H1 (cell line): ENCODE results near the gene STIM2.

Experiments used
- CBX8 ChIP-seq: fragments of 300-800, 300-1000 bp; sonication (generic); IDR thresholded peaks from 2 replicates; pipeline ENCODE4 v1.7.1; 2016; ENCODE audit warnings: low read depth, low read length, borderline replicate concordance
- CEBPB ChIP-seq: IDR thresholded peaks from 2 replicates; pipeline ENCODE4 v1.6.1; 2012; ENCODE audit warnings: low read depth, low read length
- HDAC6 ChIP-seq: IDR thresholded peaks from one replicate; pipeline ENCODE4 v1.7.1; 2012; ENCODE audit warnings: low read depth, mild to moderate bottlenecking, inconsistent platforms, low read length, moderate library complexity
- POLR2A ChIP-seq, 2 experiments: IDR thresholded peaks; 1 replicate in 1 of 2; 2 replicates in 1 of 2; pipeline ENCODE4 v1.6.1; 2011; ENCODE audit warnings: low read depth in 2 of 2, low read length in 2 of 2, mild to moderate bottlenecking in 2 of 2; ENCODE audit errors: control extremely low read depth in 1 of 2
- POLR2AphosphoS5 ChIP-seq: IDR thresholded peaks from 2 replicates; pipeline ENCODE4 v1.6.1; 2011; ENCODE audit warnings: low read depth, low read length
- POU5F1 ChIP-seq: IDR thresholded peaks from 2 replicates; pipeline ENCODE4 v1.6.1; 2011; ENCODE audit warnings: low read depth, mild to moderate bottlenecking, low read length, moderate library complexity
- RFX5 ChIP-seq: IDR thresholded peaks from 2 replicates; pipeline ENCODE4 v1.6.1; 2011; ENCODE audit warnings: low read depth, low read length, improper control_type of control experiment, borderline replicate concordance
- SIX5 ChIP-seq: IDR thresholded peaks from 2 replicates; pipeline ENCODE4 v1.6.1; 2011; ENCODE audit warnings: mild to moderate bottlenecking, low read depth, low read length
- ZNF274 ChIP-seq: IDR thresholded peaks from 2 replicates; pipeline ENCODE4 v1.7.0; 2012; ENCODE audit warnings: low read length, borderline replicate concordance; ENCODE audit errors: extremely low read depth
- TF ChIP-seq, protein P1 (sequence below), 3 experiments: IDR thresholded peaks; 1 replicate in 2 of 3; 2 replicates in 1 of 3; pipeline versions ENCODE4 v1.5.1 to v1.6.1; 2011; ENCODE audit warnings: low read length in 3 of 3, mild to moderate bottlenecking in 3 of 3, inconsistent platforms in 2 of 3, low read depth in 1 of 3, moderate library complexity in 1 of 3; ENCODE audit not compliant: insufficient read depth in 1 of 3; ENCODE audit errors: control extremely low read depth in 1 of 3
- TF ChIP-seq, protein P2 (sequence below): IDR thresholded peaks from 2 replicates; pipeline ENCODE4 v1.6.1; 2012; ENCODE audit warnings: inconsistent platforms
- TF ChIP-seq, protein P3 (sequence below): IDR thresholded peaks from 2 replicates; pipeline ENCODE4 v1.6.1; 2011; ENCODE audit warnings: low read length, improper control_type of control experiment

DNA sequence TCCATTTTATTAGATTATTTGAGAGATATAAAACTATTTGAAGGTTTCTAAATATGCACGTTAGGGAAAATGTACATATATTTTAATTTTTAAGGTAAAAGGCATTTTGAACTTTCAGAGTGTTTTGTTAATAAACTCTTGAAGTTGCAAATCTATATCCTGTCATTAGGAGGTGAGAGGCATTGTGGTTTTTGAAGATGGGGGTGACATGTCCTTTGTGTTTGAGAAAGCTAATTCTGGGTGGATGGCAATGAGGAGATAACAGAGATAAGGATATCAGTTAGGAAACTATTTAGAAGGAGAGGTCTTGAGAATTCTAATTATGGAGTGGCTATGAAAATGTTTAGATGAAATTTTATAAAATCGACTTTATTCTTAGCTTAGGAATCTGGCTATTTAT is 6.1 kb downstream of the STIM2 start:
- no peak for TF ChIP-seq POLR2A (IDR thresholded peaks at IDR 0.05; ENCODE audit: control extremely low read depth in 1 of 2, low read depth in 2 of 2, low read length in 2 of 2)
- no peak for TF ChIP-seq HDAC6
- TF ChIP-seq, protein P1, sequence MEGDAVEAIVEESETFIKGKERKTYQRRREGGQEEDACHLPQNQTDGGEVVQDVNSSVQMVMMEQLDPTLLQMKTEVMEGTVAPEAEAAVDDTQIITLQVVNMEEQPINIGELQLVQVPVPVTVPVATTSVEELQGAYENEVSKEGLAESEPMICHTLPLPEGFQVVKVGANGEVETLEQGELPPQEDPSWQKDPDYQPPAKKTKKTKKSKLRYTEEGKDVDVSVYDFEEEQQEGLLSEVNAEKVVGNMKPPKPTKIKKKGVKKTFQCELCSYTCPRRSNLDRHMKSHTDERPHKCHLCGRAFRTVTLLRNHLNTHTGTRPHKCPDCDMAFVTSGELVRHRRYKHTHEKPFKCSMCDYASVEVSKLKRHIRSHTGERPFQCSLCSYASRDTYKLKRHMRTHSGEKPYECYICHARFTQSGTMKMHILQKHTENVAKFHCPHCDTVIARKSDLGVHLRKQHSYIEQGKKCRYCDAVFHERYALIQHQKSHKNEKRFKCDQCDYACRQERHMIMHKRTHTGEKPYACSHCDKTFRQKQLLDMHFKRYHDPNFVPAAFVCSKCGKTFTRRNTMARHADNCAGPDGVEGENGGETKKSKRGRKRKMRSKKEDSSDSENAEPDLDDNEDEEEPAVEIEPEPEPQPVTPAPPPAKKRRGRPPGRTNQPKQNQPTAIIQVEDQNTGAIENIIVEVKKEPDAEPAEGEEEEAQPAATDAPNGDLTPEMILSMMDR (IDR thresholded peaks at IDR 0.05; ENCODE audit: control extremely low read depth in 1 of 3, insufficient read depth in 1 of 3, low read depth in 1 of 3, low read length in 3 of 3) = no peak
- no peak for TF ChIP-seq SIX5
- TF ChIP-seq POLR2AphosphoS5 = no peak
- no peak for TF ChIP-seq POU5F1
- TF ChIP-seq ZNF274 = no peak
- no peak for TF ChIP-seq RFX5
- no peak for TF ChIP-seq CEBPB
- TF ChIP-seq CBX8 = no peak
- TF ChIP-seq, protein P2, sequence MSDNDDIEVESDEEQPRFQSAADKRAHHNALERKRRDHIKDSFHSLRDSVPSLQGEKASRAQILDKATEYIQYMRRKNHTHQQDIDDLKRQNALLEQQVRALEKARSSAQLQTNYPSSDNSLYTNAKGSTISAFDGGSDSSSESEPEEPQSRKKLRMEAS = no peak
- TF ChIP-seq, protein P3, sequence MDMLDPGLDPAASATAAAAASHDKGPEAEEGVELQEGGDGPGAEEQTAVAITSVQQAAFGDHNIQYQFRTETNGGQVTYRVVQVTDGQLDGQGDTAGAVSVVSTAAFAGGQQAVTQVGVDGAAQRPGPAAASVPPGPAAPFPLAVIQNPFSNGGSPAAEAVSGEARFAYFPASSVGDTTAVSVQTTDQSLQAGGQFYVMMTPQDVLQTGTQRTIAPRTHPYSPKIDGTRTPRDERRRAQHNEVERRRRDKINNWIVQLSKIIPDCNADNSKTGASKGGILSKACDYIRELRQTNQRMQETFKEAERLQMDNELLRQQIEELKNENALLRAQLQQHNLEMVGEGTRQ = no peak
